Mesendoderm (in vitro differentiated cells): Measurements from ENCODE around the gene TAOK3.
A peak's percentile ranks its signal among the peaks of the same experiment; 100 is the strongest.

Experiments
- DNase-seq: peaks from one replicate; pipeline ENCODE4 v3.0.0; 2013
- H2AK5ac ChIP-seq: 2 replicates; pipeline ENCODE4 v1.6.1; 2013; ENCODE audit warnings: low read length, inconsistent platforms
- H2BK120ac ChIP-seq: 2 replicates; pipeline ENCODE4 v1.6.1; 2013; ENCODE audit warnings: low read depth, mild to moderate bottlenecking, low read length, moderate library complexity, mixed read lengths
- H2BK15ac ChIP-seq: replicated peaks from 2 replicates; pipeline ENCODE4 v1.6.1; 2013; ENCODE audit warnings: low read depth, mild to moderate bottlenecking, moderate library complexity
- H2BK5ac ChIP-seq: 2 replicates; pipeline ENCODE4 v1.6.1; 2013; ENCODE audit warnings: low read length, inconsistent platforms
- H3K18ac ChIP-seq: 2 replicates; pipeline ENCODE4 v1.6.1; 2013; ENCODE audit warnings: mild to moderate bottlenecking, low read length, mixed read lengths
- H3K23ac ChIP-seq: one replicate; pipeline ENCODE4 v1.6.1; 2013; ENCODE audit warnings: low read length
- H3K27ac ChIP-seq: 2 replicates; pipeline ENCODE4 v1.5.1; 2013; ENCODE audit warnings: low read depth, mild to moderate bottlenecking, inconsistent platforms, low read length, moderate library complexity
- H3K27me3 ChIP-seq: 2 replicates; pipeline ENCODE4 v1.6.1; 2013; ENCODE audit warnings: low read length, control low read depth, mild to moderate bottlenecking, inconsistent platforms; ENCODE audit not compliant: insufficient read depth, poor library complexity
- H3K36me3 ChIP-seq: 2 replicates; pipeline ENCODE4 v1.6.1; 2013; ENCODE audit warnings: low read length, inconsistent platforms; ENCODE audit not compliant: control insufficient read depth, insufficient read depth
- H3K4ac ChIP-seq: one replicate; pipeline ENCODE4 v1.6.1; 2013; ENCODE audit warnings: low read depth, mild to moderate bottlenecking, low read length, moderate library complexity
- H3K4me1 ChIP-seq: 2 replicates; pipeline ENCODE4 v1.6.1; 2013; ENCODE audit warnings: low read depth, low read length, inconsistent platforms; ENCODE audit not compliant: control insufficient read depth
- H3K4me2 ChIP-seq: 2 replicates; pipeline ENCODE4 v1.6.1; 2013; ENCODE audit warnings: low read length
- H3K4me3 ChIP-seq: 2 replicates; pipeline ENCODE4 v1.5.1; 2013; ENCODE audit warnings: mild to moderate bottlenecking, low read length
- H3K56ac ChIP-seq: one replicate; pipeline ENCODE4 v1.6.1; 2013; ENCODE audit warnings: low read length
- H3K79me1 ChIP-seq: 2 replicates; pipeline ENCODE4 v1.6.1; 2013; ENCODE audit warnings: low read length, inconsistent platforms
- H3K79me2 ChIP-seq: 2 replicates; pipeline ENCODE4 v1.6.1; 2013; ENCODE audit warnings: mild to moderate bottlenecking, low read length; ENCODE audit not compliant: control insufficient read depth, insufficient read depth
- H3K9ac ChIP-seq: 2 replicates; pipeline ENCODE4 v1.6.1; 2013; ENCODE audit warnings: low read length, inconsistent platforms
- H4K5ac ChIP-seq: one replicate; pipeline ENCODE4 v1.6.1; 2013; ENCODE audit warnings: low read length
- H4K8ac ChIP-seq: one replicate; pipeline ENCODE4 v1.6.1; 2013; ENCODE audit warnings: low read depth, mild to moderate bottlenecking, control low read depth, low read length, moderate library complexity
- WGBS: extraction: QIAGEN DNeasy Blood & Tissue Kit; methylation state at CpG from one replicate; pipeline ENCODE4 v1.1.7; 2013; ENCODE audit warnings: low lambda C conversion rate, missing lambda C conversion rate; ENCODE audit not compliant: insufficient coverage; ENCODE audit errors: extremely low coverage; 5-methylcytosine and 5-hydroxymethylcytosine counted together

Gene TAOK3

DNA sequence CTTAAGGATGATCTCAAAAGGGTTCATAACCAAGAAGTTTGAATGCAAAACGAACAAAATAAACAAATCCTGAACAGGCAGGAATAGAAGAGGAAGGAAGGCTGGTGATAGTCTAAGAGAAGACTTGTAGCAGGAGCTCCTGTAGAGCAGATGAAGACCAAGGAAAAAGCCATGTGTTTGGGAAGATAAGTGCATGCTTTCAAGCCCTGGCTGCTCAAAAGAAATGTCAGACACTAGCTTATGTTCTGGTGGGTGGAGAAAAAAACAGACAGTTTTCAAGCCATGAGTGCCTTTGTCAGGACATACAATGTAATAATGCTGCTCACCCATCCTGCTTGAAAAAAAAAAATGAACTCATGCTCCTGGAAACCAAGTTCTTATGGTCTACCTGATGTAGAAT is 27.4 kb downstream of the TAOK3 start:
- Histone ChIP-seq H2BK120ac (no peak overlapping the region), H4K8ac (no peak overlapping the region), H3K27ac (no peak overlapping the region), H3K4me2 (no peak overlapping the region), H2BK15ac (no peak overlapping the region), H3K56ac (no peak overlapping the region), H3K9ac (no peak overlapping the region), H3K4me3 (no peak overlapping the region), H3K18ac (no peak overlapping the region), H3K27me3 (no peaks in the 10 kb centered on the region), H3K36me3 (no peaks in the 10 kb centered on the region), H3K79me2 (no peaks in the 10 kb centered on the region), H3K23ac (no peak overlapping the region), H2AK5ac (no peak overlapping the region), H4K5ac (no peak overlapping the region), H3K4me1 (peaks cover 2% of the 10 kb centered on the region), H3K4ac (no peak overlapping the region), H3K79me1 (no peaks in the 10 kb centered on the region), H2BK5ac (no peak overlapping the region)
- DNase-seq: peak; percentile 3
- no CpG with 5 or more reads among the region's 1 CpG for WGBS

GRCh38 chr12:118344829-118345228 is 27.9 kb downstream of the TAOK3 start:
- H3K79me1 ChIP-seq: no peaks in the 10 kb centered on the region
- H2BK15ac ChIP-seq: no peak overlapping the region
- H3K4me3 ChIP-seq: no peak overlapping the region
- no peak overlapping the region for H3K18ac ChIP-seq
- H3K79me2 ChIP-seq: no peaks in the 10 kb centered on the region
- no peak overlapping the region for H2BK120ac ChIP-seq
- no peak overlapping the region for H3K56ac ChIP-seq
- H4K5ac ChIP-seq: no peak overlapping the region
- H3K4ac ChIP-seq: no peak overlapping the region
- H3K23ac ChIP-seq: no peak overlapping the region
- DNase-seq: peak; percentile 37
- no peak overlapping the region for H2BK5ac ChIP-seq
- H3K27ac ChIP-seq: no peak overlapping the region
- no peak overlapping the region for H3K9ac ChIP-seq
- no peak overlapping the region for H3K4me2 ChIP-seq
- peaks cover 2% of the 10 kb centered on the region for H3K4me1 ChIP-seq
- H4K8ac ChIP-seq: no peak overlapping the region
- no peak overlapping the region for H2AK5ac ChIP-seq
- H3K27me3 ChIP-seq: no peaks in the 10 kb centered on the region
- no peaks in the 10 kb centered on the region for H3K36me3 ChIP-seq

DNA sequence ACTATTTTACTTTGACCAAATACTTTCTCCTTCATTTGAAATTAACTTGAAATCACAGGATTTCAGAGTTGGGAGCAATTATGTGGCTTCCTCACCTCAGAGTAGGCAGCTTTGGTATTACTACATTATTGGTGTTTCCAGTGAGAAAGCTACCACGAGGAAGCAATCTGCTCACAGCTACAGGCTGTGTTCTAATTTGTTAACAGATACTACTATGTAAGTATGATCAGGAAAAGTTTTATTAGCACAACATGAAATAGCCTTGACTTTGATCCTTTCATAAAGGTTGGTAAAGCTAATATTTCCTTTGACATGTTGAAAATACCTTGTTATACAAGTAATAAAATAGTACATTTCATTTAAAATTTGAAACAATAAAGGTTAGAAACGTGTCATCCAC is 30.6 kb downstream of the TAOK3 start:
- no peak overlapping the region for H3K27ac ChIP-seq
- H2BK5ac ChIP-seq: no peak overlapping the region

DNA sequence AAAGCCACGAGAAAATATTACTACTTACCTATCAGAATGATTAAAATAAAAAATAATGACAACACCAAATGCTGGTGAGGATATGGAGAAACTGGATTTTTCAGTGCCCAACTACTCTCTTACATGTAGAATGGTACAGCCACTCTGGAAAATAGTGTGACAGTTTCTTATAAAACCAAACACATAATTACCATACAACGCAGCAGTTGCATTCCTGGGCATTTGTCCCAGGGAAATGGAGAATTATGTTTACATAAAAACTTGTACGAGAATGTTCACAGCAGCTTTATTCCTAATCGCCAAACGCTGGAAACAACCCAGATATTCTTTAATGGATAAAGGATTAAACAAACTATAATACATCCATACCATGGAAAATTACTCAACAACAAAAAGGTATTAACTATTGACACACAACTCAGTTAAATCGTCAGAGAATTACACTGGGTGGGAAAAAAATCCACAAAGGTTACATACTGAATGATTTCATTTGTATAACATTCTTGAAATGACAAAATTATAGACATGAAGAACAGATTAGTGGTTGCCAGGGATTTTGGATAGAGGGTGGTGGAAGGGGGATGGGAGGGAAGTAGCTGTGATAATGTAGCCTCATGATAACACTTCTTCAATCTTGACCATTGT is 35.4 kb downstream of the TAOK3 start:
- no peaks in the 10 kb centered on the region for H3K27me3 ChIP-seq
- no peaks in the 10 kb centered on the region for H3K79me2 ChIP-seq
- no peak overlapping the region for H3K4ac ChIP-seq
- no peak overlapping the region for H3K9ac ChIP-seq
- H4K5ac ChIP-seq: no peak overlapping the region
- H3K23ac ChIP-seq: no peak overlapping the region
- no peak overlapping the region for H3K4me3 ChIP-seq
- no peak overlapping the region for H3K27ac ChIP-seq
- H4K8ac ChIP-seq: no peak overlapping the region
- H2AK5ac ChIP-seq: no peak overlapping the region
- no peak overlapping the region for H2BK120ac ChIP-seq
- H3K79me1 ChIP-seq: no peaks in the 10 kb centered on the region
- no peak overlapping the region for H3K18ac ChIP-seq
- DNase-seq: no peak
- no peak overlapping the region for H2BK5ac ChIP-seq
- H3K56ac ChIP-seq: no peak overlapping the region
- peaks cover 3% of the 10 kb centered on the region for H3K4me1 ChIP-seq
- WGBS: no CpG with 5 or more reads among the region's 6 CpGs
- H3K36me3 ChIP-seq: no peaks in the 10 kb centered on the region
- no peak overlapping the region for H2BK15ac ChIP-seq
- H3K4me2 ChIP-seq: no peak overlapping the region

More for the DNA sequence above, 30.6 kb downstream of the TAOK3 start:
- Histone ChIP-seq H3K23ac (no peak overlapping the region), H3K18ac (no peak overlapping the region), H2BK120ac (no peak overlapping the region), H3K27me3 (no peaks in the 10 kb centered on the region), H2AK5ac (no peak overlapping the region), H3K4me3 (no peak overlapping the region), H4K5ac (no peak overlapping the region), H3K56ac (no peak overlapping the region), H3K79me1 (no peaks in the 10 kb centered on the region), H4K8ac (no peak overlapping the region), H3K36me3 (no peaks in the 10 kb centered on the region), H3K4ac (no peak overlapping the region), H3K4me1 (peaks cover 5% of the 10 kb centered on the region), H3K4me2 (no peak overlapping the region), H3K79me2 (no peaks in the 10 kb centered on the region), H2BK15ac (no peak overlapping the region), H3K9ac (no peak overlapping the region)
- no CpG with 5 or more reads among the region's 2 CpGs for WGBS
- no peak for DNase-seq

DNA sequence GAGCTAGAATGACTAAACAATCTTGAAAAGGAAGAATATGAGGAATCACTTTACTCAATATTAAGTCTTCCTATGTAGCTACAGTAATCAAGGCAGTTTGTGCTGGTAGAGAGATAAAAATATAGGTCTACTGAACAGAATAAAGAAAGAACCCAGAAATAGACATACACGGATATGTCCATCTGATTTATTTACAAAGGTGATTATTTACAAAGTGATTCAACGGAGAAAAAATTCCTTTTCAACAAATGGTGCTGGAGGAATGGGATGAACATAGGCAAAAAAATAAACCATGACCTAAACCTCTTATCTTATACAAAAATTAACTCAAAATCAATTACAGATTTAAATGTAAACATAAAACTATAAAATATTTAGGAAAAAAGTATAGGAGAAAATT is 36.6 kb downstream of the TAOK3 start:
- no peak overlapping the region for H3K56ac ChIP-seq
- no peaks in the 10 kb centered on the region for H3K79me2 ChIP-seq
- peaks cover 3% of the 10 kb centered on the region for H3K4me1 ChIP-seq
- H4K5ac ChIP-seq: no peak overlapping the region
- no peak overlapping the region for H2BK5ac ChIP-seq
- H2BK15ac ChIP-seq: no peak overlapping the region
- H3K4me3 ChIP-seq: no peak overlapping the region
- no peak overlapping the region for H3K23ac ChIP-seq
- no peak overlapping the region for H2BK120ac ChIP-seq
- no peak overlapping the region for H3K4ac ChIP-seq
- no peak for DNase-seq
- WGBS: no CpG with 5 or more reads among the region's 2 CpGs
- no peaks in the 10 kb centered on the region for H3K79me1 ChIP-seq
- H3K36me3 ChIP-seq: no peaks in the 10 kb centered on the region
- no peak overlapping the region for H3K9ac ChIP-seq
- no peak overlapping the region for H2AK5ac ChIP-seq
- H4K8ac ChIP-seq: no peak overlapping the region
- no peak overlapping the region for H3K27ac ChIP-seq
- H3K18ac ChIP-seq: no peak overlapping the region
- no peaks in the 10 kb centered on the region for H3K27me3 ChIP-seq
- no peak overlapping the region for H3K4me2 ChIP-seq

- Histone ChIP-seq H3K4me2 (no peak overlapping the region), H3K9ac (no peak overlapping the region), H3K23ac (no peak overlapping the region), H2BK15ac (no peak overlapping the region), H4K8ac (no peak overlapping the region), H3K4me3 (no peak overlapping the region), H3K36me3 (no peaks in the 10 kb centered on the region), H3K4ac (no peak overlapping the region), H4K5ac (no peak overlapping the region), H2BK5ac (no peak overlapping the region), H3K79me1 (no peaks in the 10 kb centered on the region), H2AK5ac (no peak overlapping the region), H3K27ac (no peak overlapping the region), H2BK120ac (no peak overlapping the region), H3K4me1 (peaks cover 3% of the 10 kb centered on the region), H3K56ac (no peak overlapping the region), H3K79me2 (no peaks in the 10 kb centered on the region), H3K27me3 (no peaks in the 10 kb centered on the region), H3K18ac (no peak overlapping the region)
- DNase-seq: no peak
- WGBS: no CpG with 5 or more reads among the region's 4 CpGs
These were observed 37.7 kb downstream of the TAOK3 start for GRCh38 chr12:118334939-118335567.
